GM19023 (cell line): ENCODE results near the gene TTC9B.
"Not testable (repeated sequence)": the region's sequence is repeated elsewhere in the genome, so short reads cannot be mapped to it uniquely, and the experiment has no call there.

Experiments used
- ATAC-seq: cut with Tn5 transposase; IDR thresholded peaks from one replicate; pipeline ENCODE4 v1.9.1; 2021; ENCODE audit warnings: mild to moderate bottlenecking, moderate library complexity; ENCODE audit not compliant: unreplicated experiment

The TTC9B gene

GRCh38 chr19:40233811-40234389 is 15.7 kb upstream of the TTC9B start:
- ATAC-seq: no peak

- ATAC-seq: no peak
These were observed 15.0 kb upstream of the TTC9B start for GRCh38 chr19:40232949-40233810.

GRCh38 chr19:40232479-40232878 is 14.3 kb upstream of the TTC9B start:
- ATAC-seq: no peak

GRCh38 chr19:40231544-40232424 is 13.6 kb upstream of the TTC9B start:
- ATAC-seq: no peak

- no peak for ATAC-seq
These were observed 12.9 kb upstream of the TTC9B start for GRCh38 chr19:40231057-40231456.

- ATAC-seq: no peak
These were observed 11.8 kb upstream of the TTC9B start for GRCh38 chr19:40229926-40230417.

GRCh38 chr19:40229484-40229883 is 11.3 kb upstream of the TTC9B start:
- no peak for ATAC-seq

- ATAC-seq: no peak
These were observed 10.7 kb upstream of the TTC9B start for GRCh38 chr19:40228863-40229262.

GRCh38 chr19:40228346-40228745 is 10.2 kb upstream of the TTC9B start:
- ATAC-seq: no peak

GRCh38 chr19:40225440-40226305 is 7.5 kb upstream of the TTC9B start:
- ATAC-seq: no peak

GRCh38 chr19:40224342-40225150 is 6.4 kb upstream of the TTC9B start:
- no peak for ATAC-seq

GRCh38 chr19:40223135-40223822 is 5.1 kb upstream of the TTC9B start:
- no peak for ATAC-seq

GRCh38 chr19:40221858-40222619 is 3.9 kb upstream of the TTC9B start:
- ATAC-seq: no peak

- no peak for ATAC-seq
These were observed 2.5 kb upstream of the TTC9B start for GRCh38 chr19:40220674-40221073.

GRCh38 chr19:40219721-40220276 is 1.6 kb upstream of the TTC9B start:
- ATAC-seq: no peak

GRCh38 chr19:40219029-40219428 is 845 bp upstream of the TTC9B start:
- not testable (repeated sequence) for ATAC-seq

GRCh38 chr19:40217027-40217810 is 965 bp downstream of the TTC9B start:
- ATAC-seq: no peak
